GM20431 (cell line): ENCODE data around the gene INHBC.
"Not testable (repeated sequence)": the region's sequence is repeated elsewhere in the genome, so short reads cannot be mapped to it uniquely, and the experiment has no call there.

Experiments used
- in situ Hi-C: fragments of 300-500 bp; cut with MseI, MboI; formaldehyde crosslinking; loops from one replicate; pipeline ENCODE4 v1.15.0; 2020; ENCODE audit warnings: low sequenced_read_pairs; ENCODE audit not compliant: unreplicated experiment

INHBC gene, protein sequence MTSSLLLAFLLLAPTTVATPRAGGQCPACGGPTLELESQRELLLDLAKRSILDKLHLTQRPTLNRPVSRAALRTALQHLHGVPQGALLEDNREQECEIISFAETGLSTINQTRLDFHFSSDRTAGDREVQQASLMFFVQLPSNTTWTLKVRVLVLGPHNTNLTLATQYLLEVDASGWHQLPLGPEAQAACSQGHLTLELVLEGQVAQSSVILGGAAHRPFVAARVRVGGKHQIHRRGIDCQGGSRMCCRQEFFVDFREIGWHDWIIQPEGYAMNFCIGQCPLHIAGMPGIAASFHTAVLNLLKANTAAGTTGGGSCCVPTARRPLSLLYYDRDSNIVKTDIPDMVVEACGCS

DNA sequence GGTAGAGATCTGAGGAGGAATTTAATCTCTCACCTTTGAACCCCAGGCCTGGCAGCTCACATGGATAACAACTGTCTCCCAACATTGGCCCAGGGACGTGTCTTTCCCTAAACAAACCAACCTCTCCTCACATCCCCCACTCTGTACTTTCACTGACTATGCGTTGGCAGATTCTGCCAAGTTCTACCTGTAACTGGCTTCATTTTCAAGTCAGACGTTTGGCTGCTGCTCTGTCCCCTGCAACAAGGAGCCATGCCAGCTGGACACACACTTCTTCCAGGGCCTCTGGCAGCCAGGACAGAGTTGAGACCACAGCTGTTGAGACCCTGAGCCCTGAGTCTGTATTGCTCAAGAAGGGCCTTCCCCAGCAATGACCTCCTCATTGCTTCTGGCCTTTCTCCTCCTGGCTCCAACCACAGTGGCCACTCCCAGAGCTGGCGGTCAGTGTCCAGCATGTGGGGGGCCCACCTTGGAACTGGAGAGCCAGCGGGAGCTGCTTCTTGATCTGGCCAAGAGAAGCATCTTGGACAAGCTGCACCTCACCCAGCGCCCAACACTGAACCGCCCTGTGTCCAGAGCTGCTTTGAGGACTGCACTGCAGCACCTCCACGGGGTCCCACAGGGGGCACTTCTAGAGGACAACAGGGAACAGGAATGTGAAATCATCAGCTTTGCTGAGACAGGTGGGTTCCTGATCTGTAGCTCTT is at the start of gene INHBC:
INHBC (plus strand) TSS at position 268 of the 707 bp plus-strand sequence; CDS start at position 371, 103 bp downstream.
- in situ Hi-C loops: no loop called here

DNA sequence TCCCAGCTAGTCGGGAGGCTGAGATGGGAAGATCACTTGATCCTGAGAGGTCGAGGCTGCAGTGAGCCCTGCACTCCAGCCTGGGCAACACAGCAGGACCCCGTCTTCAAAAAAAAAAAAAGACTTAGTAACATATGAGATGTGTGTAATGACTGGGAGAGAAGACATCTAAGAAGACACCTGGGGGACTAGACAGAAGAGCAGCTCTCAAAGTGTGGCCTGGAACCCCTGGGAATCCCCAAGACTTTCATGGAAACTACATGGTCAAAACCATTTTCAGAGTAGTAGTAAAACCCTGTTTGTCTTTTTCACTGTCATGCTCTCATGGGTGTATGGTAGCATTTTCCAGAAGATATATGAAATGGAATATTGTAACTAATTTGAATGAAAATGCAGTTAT is 49.0 kb upstream of the INHBC start:
- in situ Hi-C loops: no loop called here

DNA sequence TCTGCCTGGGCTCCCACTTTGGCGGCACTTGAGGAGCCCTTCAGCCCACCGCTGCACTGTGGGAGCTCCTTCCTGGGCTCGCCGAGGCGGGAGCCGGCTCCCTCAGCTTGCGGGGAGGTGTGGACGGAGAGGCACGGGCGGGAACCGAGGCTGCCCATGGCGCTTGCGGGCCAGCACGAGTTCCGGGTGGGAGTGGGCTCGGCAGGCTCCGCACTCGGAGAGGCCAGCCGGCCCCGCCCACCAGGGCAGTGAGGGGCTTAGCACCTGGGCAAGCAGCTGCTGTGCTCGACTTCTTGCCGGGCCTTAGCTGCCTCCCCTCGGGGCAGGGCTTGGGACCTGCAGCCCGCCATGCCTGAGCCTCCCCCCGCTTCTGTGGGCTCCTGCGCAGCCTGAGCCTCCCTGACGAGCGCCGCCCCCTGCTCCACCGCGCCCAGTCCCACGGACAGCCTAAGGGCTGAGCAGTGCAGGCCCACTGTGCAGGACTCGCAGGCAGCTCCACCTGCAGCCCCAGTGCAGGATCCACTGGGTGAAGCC is 48.3 kb upstream of the INHBC start:
- in situ Hi-C loops: no loop called here

DNA sequence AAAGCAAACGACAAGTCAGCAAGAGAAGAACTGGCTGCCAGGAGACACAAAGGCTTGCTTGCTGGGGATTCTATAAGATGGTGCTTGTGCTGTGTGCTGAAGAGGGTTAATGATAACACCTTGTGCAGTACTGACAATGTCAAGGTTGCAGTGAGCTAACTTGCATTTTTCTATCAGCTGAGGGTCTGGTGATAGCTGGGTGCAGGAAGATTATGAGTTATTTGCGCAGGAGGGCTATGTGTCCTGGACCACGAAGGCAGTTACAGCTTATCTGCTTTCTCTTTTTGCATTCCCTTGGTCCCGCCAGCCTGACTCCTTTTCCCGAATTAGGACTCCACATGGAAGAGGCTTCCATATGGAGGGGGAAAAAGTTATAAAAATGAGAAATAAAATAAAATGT is 46.2 kb upstream of the INHBC start:
- in situ Hi-C loops: no loop called here

DNA sequence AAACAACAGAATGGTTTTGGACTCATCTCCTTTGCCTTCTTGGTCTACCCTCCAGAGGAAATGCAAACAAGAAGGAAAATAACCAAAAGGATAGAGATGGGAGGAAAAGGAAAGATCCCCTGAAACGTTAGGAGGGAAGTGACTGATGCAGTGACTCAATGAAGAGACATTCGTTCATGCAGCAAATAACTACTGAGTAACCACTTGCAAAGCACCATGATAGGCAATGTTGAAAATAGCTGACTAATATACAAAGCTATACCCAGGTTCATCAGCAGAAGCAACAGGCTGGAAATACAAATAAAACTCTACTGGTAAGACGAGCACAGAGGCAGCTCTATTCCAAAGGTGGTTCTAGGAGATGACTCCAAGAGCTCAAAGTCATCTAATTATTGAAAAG is 45.6 kb upstream of the INHBC start:
- in situ Hi-C loops: no loop called here

DNA sequence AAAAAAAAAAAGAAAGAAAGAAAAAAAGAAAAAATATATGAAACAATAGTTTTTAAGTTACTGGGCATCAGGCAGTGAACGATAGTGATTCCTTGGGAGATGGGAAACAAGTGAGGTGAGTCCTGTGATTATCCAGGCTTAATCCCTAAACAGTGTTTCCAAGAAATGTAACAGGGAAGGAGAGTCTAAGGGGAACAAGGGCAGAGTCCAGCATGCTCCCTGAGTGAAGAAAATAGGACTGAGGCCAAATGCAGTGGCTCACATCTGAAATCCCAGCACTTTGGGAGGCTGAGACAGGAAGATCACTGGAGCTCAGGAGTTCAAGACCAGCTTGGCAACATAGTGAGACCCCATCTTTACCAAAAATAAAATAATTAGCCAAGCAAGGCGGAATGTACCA is 44.4 kb upstream of the INHBC start:
- in situ Hi-C loops: no loop called here

DNA sequence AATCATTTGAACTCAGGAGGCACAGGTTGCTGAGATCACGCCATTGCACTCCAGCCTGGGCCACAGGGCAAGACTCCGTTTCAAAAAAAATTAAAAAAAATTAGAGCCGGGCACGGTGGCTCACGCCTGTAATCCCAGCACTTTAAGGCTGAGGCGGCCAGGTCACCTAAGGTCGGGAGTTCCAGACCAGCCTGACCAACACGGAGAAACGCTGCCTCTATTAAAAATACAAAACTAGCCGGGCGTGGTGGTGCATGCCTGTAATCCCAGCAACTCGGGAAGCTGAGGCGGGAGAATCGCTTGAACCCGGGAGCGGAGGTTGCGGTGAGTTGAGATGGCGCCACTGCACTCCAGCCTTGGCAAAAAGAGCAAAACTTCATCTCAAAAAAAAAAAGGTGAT is 39.5 kb upstream of the INHBC start:
- in situ Hi-C loops: no loop called here

DNA sequence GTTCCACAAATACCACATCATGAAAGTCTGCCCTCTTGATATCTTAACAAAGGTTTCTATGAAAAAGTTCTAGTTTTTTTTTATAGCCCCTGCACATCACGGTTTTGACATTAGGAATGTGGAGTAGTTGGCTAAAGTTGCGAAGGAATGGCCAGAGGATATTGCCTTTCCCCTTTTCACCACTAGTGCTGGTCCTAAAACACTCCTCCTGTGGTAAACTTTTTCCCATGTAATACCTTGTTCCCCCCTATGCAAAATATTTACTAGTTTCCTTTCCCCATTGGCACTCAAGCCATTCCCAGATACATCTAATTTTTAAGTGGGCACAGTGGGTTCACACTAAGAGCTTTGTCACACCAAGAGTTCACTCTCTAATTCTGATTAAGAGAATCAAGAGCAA is 37.1 kb upstream of the INHBC start:
- in situ Hi-C loops: no loop called here

DNA sequence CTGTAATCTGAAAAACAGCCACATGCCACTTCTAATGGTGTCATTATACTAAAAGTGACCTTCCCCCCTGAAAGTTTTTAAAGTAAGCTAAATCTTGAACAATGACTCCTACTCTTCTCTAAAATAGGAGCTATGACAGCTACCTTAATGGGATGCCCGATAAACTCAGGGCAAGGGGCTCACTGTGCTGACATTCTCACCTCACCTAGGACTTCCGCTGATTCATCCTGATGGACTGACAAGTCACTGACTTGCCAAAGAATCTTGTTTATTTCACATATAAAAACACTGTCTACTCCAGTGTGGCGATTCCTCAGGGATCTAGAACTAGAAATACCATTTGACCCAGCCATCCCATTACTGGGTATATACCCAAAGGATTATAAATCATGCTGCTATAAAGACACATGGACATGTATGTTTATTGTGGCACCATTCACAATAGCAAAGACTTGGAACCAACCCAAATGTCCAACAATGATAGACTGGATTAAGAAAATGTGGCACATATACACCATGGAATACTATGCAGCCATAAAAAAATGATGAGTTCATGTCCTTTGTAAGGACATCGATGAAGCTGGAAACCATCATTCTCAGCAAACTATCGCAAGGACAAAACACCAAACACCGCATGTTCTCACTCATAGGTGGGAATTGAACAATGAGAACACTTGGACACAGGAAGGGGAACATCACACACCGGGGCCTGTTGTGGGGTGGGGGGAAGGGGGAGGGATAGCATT is 34.7 kb upstream of the INHBC start:
- in situ Hi-C loops: not testable (repeated sequence)

DNA sequence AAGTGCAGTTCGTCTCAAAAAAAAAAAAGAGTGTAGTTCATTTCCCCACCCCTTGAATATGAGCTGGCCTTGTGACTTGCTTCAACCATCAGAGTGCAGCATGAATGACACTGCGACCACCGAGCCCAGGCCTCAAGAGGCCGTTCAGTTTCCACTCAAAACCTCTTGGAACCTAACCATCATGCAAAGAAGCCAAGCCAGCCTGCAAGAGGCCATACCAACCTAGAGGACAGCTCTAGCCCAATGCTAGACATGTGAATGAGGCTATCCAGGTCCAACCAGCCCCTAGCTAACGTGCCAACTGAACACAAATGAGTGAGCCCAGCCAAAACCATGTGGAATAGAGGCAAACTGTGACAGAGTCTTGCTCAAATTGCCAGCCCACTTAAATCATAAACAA is 33.4 kb upstream of the INHBC start:
- in situ Hi-C loops: no loop called here

DNA sequence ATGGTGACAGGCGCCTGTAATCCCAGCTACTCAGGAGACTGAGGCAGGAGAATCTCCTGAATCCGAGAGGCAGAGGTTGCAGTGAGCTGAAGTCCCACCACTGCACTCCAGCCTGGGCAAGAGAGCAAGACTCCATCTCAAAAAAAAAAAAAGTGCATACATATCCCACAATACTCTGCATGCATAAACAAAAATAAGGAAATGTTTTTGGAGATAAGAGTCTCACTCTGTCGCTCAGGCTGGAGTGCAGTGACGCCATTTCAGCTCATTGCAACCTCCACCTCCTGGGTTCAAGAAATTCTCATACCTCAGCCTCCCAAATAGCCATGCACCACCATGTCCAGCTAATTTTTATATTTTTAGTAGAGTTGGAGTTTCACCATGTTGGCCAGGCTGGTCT is 32.4 kb upstream of the INHBC start:
- in situ Hi-C loops: not testable (repeated sequence)

DNA sequence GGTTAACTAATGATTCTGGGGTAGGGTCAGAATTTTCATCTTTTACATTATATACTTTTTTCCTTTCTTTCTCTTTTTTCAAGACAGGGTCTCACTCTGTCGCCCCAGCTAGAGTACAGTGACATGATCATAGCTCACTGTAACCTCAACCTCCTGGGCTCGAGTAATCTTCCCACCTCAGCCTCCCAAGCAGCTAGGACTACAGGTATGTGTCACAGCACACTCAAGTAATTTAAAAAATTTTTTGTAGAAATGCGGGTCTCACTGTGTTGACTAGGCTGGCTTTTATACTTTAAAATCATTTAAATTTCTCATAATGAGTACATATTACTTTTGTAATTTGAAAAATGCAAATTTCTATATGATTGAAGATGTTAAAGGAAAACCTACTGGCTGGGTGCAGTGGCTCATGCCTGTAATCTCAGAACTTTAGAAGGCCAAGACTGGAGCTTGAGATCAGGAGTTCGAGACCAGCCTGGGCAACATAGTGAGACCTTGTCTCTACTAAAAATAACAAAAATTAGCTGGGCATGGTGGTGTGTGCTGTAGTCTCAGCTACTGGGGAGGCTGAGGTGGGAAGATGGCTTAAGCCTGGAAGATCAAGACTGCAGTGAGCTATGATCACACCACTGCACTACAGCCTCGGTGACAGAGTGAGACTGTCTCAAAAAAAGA is 29.5 kb upstream of the INHBC start:
- in situ Hi-C loops: no loop called here

DNA sequence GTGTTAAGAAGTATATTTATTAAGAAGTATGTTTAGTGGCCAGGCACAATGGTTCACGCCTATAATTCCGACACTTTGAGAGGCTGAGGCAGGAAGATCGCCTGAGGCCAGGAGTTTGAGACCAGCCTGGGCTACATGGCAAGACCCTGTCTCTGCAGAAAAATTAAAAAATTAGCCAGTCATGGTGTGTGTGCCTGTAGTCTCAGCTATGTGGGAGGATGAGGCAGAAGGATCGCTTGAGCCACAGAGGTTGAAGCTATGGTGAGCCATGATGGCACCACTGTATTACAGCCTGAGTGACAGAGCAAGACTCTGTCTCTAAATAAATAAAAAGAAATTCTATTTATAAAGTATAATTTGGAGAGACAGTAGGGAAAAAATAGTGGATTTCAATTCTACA is 24.1 kb upstream of the INHBC start:
- in situ Hi-C loops: no loop called here

DNA sequence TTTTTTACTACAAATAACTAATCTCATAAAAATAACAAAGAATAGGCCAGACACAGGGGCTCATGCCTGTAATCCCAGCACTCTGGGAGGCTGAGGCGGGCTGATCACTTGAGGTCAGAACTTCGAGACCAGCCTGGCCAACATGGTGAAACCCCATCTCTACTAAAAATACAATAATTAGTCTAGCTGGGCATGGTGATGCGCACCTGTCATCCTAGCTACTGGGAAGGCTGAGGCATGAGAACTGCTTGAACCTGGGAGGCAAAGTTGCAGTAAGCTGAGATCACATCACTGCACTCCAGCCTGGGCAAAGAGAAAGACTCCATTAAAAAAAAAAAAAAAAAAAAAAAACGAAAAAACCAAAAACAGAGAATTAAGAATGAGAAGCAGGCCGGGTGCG is 20.4 kb upstream of the INHBC start:
- in situ Hi-C loops: not testable (repeated sequence)

DNA sequence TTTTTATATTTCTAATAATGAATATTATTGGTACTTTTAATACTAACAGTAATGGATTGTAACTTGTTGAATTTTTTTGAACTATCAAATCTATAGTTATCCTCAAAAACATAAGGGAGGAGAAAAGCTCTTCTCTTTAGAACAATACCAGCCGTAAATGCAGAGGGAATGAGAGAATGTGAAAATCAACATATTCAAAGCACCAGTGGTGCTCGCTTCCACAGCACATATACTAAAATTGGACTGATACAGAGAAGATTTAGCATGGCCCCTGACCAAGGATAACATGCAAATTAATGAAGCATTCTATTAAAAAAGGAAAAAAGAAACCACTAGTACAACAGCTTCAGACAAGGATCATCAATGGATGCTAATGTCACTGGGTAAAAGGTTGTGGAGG is 19.5 kb upstream of the INHBC start:
- in situ Hi-C loops: no loop called here

DNA sequence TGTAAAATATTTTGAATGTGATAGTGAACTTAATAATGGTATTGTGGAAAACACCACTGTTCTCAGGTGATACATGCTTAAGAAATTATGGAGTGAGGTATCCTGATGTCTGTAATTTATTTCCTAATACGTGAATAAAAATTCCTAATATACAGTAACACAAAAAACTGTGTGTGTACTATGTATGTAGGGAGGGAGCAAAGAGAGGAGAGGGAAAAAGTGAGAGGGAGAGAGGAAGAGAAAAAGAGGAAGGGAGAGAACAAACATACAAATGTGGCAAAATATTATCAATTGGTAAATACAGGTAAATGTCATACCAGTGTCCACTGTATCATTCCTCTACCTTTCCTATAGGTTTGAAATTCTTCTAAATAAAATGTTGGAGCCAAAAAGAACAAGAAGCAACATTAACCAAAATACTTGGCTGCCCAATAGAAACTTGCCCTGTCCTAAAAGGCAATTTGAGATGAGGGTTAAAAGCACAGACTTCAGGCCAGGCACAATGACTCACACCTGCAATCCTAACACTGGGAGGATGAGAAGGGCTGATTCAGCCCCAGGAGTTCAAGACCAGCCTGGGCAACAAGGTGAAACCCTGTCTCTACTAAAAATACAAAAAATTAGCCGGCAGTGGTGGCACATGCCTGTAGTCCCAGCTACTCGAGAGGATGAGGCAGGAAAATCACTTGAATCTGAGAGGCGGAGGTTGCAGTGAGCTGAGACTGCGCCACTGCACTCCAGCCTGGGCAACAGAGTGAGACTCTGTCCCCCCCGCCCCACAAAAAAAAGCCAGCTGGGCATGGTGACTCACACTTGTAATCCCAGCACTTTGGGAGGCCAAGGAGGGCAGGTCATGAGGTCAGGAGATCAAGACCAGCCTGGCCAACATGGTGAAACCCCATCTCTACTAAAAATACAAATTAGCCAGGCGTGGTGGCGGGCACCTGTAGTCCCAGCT is 18.3 kb upstream of the INHBC start:
- in situ Hi-C loops: no loop called here

DNA sequence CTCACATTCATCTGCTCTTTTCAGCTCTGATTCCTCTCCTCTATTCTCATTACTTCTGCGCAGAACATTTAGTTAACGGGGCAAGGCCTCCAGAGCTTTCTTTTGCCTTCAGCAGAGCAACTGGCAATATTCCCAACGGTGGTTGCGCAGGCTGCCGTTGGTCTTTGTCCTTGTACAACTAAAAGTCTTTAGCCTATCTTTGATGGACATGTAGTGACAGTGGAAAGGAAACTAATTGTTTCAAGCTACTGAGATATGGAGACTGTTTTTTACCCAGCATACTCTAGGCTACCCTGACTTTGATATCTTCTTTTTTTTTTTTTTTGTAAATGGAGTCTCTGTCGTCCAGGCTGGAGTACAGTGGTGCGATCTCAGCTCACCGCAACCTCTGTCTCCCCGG is 16.3 kb upstream of the INHBC start:
- in situ Hi-C loops: no loop called here

DNA sequence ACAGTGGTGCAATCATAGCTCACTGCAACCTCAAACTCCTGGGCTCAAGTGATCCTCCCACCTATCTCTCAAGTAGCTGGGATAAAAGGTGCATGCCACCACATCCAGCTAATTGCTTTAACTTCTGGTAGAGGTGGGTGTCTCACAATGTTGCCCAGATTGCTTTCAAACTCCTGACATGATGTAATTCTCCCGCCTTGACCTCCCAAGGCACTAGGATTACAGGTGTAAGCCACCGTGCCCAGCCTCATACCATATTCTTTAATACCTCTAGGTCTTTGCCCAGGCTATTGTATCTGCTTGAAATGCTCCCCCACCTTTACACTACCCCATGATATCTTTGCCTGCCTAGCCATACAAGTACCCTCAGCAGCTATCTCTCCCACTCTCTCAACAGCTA is 15.1 kb upstream of the INHBC start:
- in situ Hi-C loops: no loop called here

DNA sequence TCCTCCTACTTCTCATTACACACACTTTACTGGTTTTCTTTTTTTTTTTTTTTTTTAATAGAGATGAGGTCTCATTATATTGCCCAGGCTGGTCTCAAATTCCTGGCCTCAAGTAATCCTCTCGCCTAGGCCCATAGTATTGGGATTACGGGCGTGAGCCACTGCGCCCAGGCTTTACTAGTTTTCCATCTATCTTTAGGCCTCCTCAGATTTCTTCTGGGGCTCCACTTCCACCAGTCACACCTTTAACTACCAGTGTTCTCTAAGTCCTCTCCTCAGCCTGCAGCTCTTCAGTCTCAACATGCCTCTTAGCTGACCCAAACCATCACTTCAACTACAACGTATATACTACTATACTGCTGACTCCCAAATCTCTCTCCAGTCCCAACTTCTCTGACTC is 14.1 kb upstream of the INHBC start:
- in situ Hi-C loops: no loop called here
